Sigmoid colon (tissue), 7 donors: Measurements from ENCODE around the gene SURF1. TPM values are rescaled to one million over a fixed set of nuclear protein-coding genes. Genes with fewer than 3 reads are reported as not detected.
"Not testable (repeated sequence)": the region's sequence is repeated elsewhere in the genome, so short reads cannot be mapped to it uniquely, and the experiment has no call there.

Experiments
- DNase-seq: peaks from one replicate; pipeline ENCODE4 v3.0.0-alpha.2; 2019
- H3K27ac ChIP-seq, 4 donors: fragments of 200-600 bp; sonication (generic); one replicate each; pipeline ENCODE4 v1.5.1; 2016 to 2019; ENCODE audit warnings: mild to moderate bottlenecking in 1 of 4
- H3K27me3 ChIP-seq, 3 donors: fragments of 200-600 bp; sonication (generic); one replicate each; pipeline ENCODE4 v1.5.1; 2019; ENCODE audit warnings: mild to moderate bottlenecking in 1 of 3
- H3K36me3 ChIP-seq, 4 donors: fragments of 200-600 bp; sonication (generic); one replicate each; pipeline ENCODE4 v1.5.1; 2016 to 2019
- H3K4me1 ChIP-seq, 4 donors: fragments of 200-600 bp; sonication (generic); one replicate each; pipeline ENCODE4 v1.5.1; 2017 to 2019
- H3K4me3 ChIP-seq, 4 donors: fragments of 200-600 bp; sonication (generic); one replicate each; pipeline ENCODE4 v1.5.1; 2017 to 2019; ENCODE audit warnings: mild to moderate bottlenecking in 2 of 4, moderate library complexity in 1 of 4
- H3K9me3 ChIP-seq, 4 donors: fragments of 200-600 bp in 3 of 4; sonication (generic) in 3 of 4; one replicate each; pipeline versions ENCODE4 v1.5.1 to v1.6.1; 2013 to 2019
- CTCF ChIP-seq, 4 experiments: fragments of 450-650 bp in 3 of 4; fragments of 200-600 bp in 1 of 4; IDR thresholded peaks; one replicate each; pipeline ENCODE4 v1.5.1; 2016 to 2019; ENCODE audit warnings: antibody characterized with exemption in 4 of 4, mild to moderate bottlenecking in 3 of 4, moderate library complexity in 2 of 4
- EP300 ChIP-seq, 4 donors: sonication (generic); formaldehyde crosslinking; IDR thresholded peaks; one replicate each; pipeline ENCODE4 v1.6.1; 2017; ENCODE audit warnings: antibody characterized with exemption in 4 of 4
- POLR2A ChIP-seq, 2 donors: fragments of 450-650 bp; IDR thresholded peaks; one replicate each; pipeline ENCODE4 v1.6.1; 2016; ENCODE audit warnings: antibody characterized with exemption in 2 of 2, mild to moderate bottlenecking in 2 of 2, moderate library complexity in 2 of 2
- POLR2AphosphoS5 ChIP-seq, 4 donors: sonication (generic); formaldehyde crosslinking; IDR thresholded peaks; one replicate each; pipeline ENCODE4 v1.6.1; 2017; ENCODE audit warnings: antibody characterized with exemption in 4 of 4
- WGBS, 2 donors: extraction: QIAGEN DNeasy Blood & Tissue Kit; methylation state at CpG; one replicate each; pipeline ENCODE4 v1.1.7; 2013; 5-methylcytosine and 5-hydroxymethylcytosine counted together
- intact Hi-C: fragments of 100-400 bp; cut with DNase I; formaldehyde crosslinking; loops from one replicate; pipeline ENCODE4 v1.15.1; 2023
- polyA plus RNA-seq, 3 donors: library from polyadenylated mRNA; stranded (reverse); fragments of 200-250 nt; gene quantifications; one replicate each; pipeline ENCODE4 v1.2.3, GENCODE V29; 2013
- total RNA-seq, 4 donors: library from RNA; depleted of rRNA; stranded (reverse); fragments of >200 nt; gene quantifications; one replicate each; pipeline ENCODE4 v1.1.0, GENCODE V29; 2016
- donor health status: healthy with polysubstance abuse.
- donor health status: Bipolar disorder and iron deficiency.
- donor health status: healthy.

Gene SURF1
- total and polyA plus RNA-seq, 7 donors = 33.8 to 98.7 (median 59.0) TPM

- Histone ChIP-seq H3K36me3 (peaks cover 33 to 78% (median 47%) of the 10 kb centered on the region in 4 donors), H3K27ac (peak overlapping the region in 2 of 4 donors; percentile 4 to 25), H3K4me3 (no peak overlapping the region), H3K4me1 (peaks cover 0 to 11% (median 9%) of the 10 kb centered on the region in 4 donors), H3K27me3 (no peaks in the 10 kb centered on the region), H3K9me3 (no peaks in the 10 kb centered on the region)
- TF ChIP-seq CTCF (IDR thresholded peaks at IDR 0.05) = no peak
- TF ChIP-seq POLR2A (IDR thresholded peaks at IDR 0.05) = no peak
- TF ChIP-seq EP300 (IDR thresholded peaks at IDR 0.05) = no peak
- no peak for TF ChIP-seq POLR2AphosphoS5 (IDR thresholded peaks at IDR 0.05)
- no peak for DNase-seq
- WGBS, 2 donors = 88 to 91% methylated on average over 13 of the region's 13 CpGs
- intact Hi-C loops = no loop called here
These were observed 15.4 kb downstream of the SURF1 start for GRCh38 chr9:133340916-133341315.

- Histone ChIP-seq H3K4me1 (peaks cover 0 to 13% (median 9%) of the 10 kb centered on the region in 4 donors), H3K27me3 (no peaks in the 10 kb centered on the region), H3K36me3 (peaks cover 33 to 72% (median 44%) of the 10 kb centered on the region in 4 donors), H3K9me3 (no peaks in the 10 kb centered on the region), H3K4me3 (no peak overlapping the region), H3K27ac (no peak overlapping the region)
- intact Hi-C loops = no loop called here
- DNase-seq = no peak
- 52 to 81% methylated on average over 3 of the region's 3 CpGs for WGBS, 2 donors
- TF ChIP-seq POLR2AphosphoS5 (IDR thresholded peaks at IDR 0.05) = no peak
- no peak for TF ChIP-seq EP300 (IDR thresholded peaks at IDR 0.05)
- TF ChIP-seq POLR2A (IDR thresholded peaks at IDR 0.05) = no peak
- no peak for TF ChIP-seq CTCF (IDR thresholded peaks at IDR 0.05)
These were observed 16.0 kb downstream of the SURF1 start for GRCh38 chr9:133340256-133340655.

- Histone ChIP-seq H3K4me1 (peaks cover 0 to 19% (median 15%) of the 10 kb centered on the region in 4 donors), H3K4me3 (no peak overlapping the region), H3K36me3 (peaks cover 31 to 68% (median 41%) of the 10 kb centered on the region in 4 donors), H3K9me3 (no peaks in the 10 kb centered on the region), H3K27ac (no peak overlapping the region), H3K27me3 (no peaks in the 10 kb centered on the region)
- intact Hi-C loops = loop anchor here (10.0 kb wide), 1 partner anchor 315 kb away; no protein-coding TSS in a partner anchor
- 87 to 90% methylated on average over 5 of the region's 5 CpGs for WGBS, 2 donors
- no peak for DNase-seq
- TF ChIP-seq POLR2A (IDR thresholded peaks at IDR 0.05) (no peak), EP300 (IDR thresholded peaks at IDR 0.05) (no peak), CTCF (IDR thresholded peaks at IDR 0.05) (no peak), POLR2AphosphoS5 (IDR thresholded peaks at IDR 0.05) (no peak)
These were observed 16.6 kb downstream of the SURF1 start for GRCh38 chr9:133339641-133340040.

GRCh38 chr9:133335924-133336811 lies 20.1 kb downstream of the SURF1 start, which contains the start of gene SURF6:
Gene SURF6, minus strand, starts transcription at chr9:133336188. Its CDS starts 56 bp downstream, at chr9:133336132.
- H3K4me1 ChIP-seq = peaks cover 0 to 28% (median 25%) of the 10 kb centered on the region in 4 donors
- H3K4me3 ChIP-seq = peak within 1 kb of the TSS; percentile 84 to 94 (median 88)
- no peaks in the 10 kb centered on the region for H3K9me3 ChIP-seq
- DNase-seq = peak; percentile 93
- intact Hi-C loops = loop anchor here (1.0 to 10.0 kb wide), 2 partner anchors 40 to 311 kb away; partner anchors contain the start of genes STKLD1 and SURF4
- no peaks in the 10 kb centered on the region for H3K27me3 ChIP-seq
- H3K36me3 ChIP-seq = peaks cover 32 to 68% (median 42%) of the 10 kb centered on the region in 4 donors
- TF ChIP-seq CTCF (IDR thresholded peaks at IDR 0.05) (no peak), EP300 (IDR thresholded peaks at IDR 0.05) (no peak), POLR2A (IDR thresholded peaks at IDR 0.05) (no peak), POLR2AphosphoS5 (IDR thresholded peaks at IDR 0.05) (peak; percentile 58 to 87 (median 83))
- WGBS, 2 donors = 7 to 9% methylated on average over 70 of the region's 70 CpGs
- peak within 1 kb of the TSS; percentile 75 to 83 (median 80) for H3K27ac ChIP-seq

- H3K9me3 ChIP-seq, H3K27me3 ChIP-seq, H3K27ac ChIP-seq: not testable (repeated sequence)
- WGBS, 2 donors = 26 to 69% methylated on average over 11 of the region's 11 CpGs
- Histone ChIP-seq H3K4me1 (peaks cover 0 to 28% (median 25%) of the 10 kb centered on the region in 4 donors), H3K4me3 (peak overlapping the region; percentile 84 to 94 (median 88)), H3K36me3 (peaks cover 34 to 68% (median 39%) of the 10 kb centered on the region in 4 donors)
- DNase-seq = peak; percentile 48
- intact Hi-C loops = loop anchor here (10.0 kb wide), 1 partner anchor 310 kb away; no protein-coding TSS in a partner anchor
These were observed 21.4 kb downstream of the SURF1 start for GRCh38 chr9:133334888-133335287.
